Activated naive CD8-positive, alpha-beta T cell treated with anti-CD3 and anti-CD28 coated beads, Interleukin-2, amount 50 U/mL, for 16 hours (primary cell): Measurements from ENCODE around the gene PCYT2.
A peak's percentile ranks its signal among the peaks of the same experiment; 100 is the strongest.
"Not testable (repeated sequence)": the region's sequence is repeated elsewhere in the genome, so short reads cannot be mapped to it uniquely, and the experiment has no call there.

ENCODE experiments used
- DNase-seq: peaks from one replicate; pipeline ENCODE4 v3.0.0-alpha.2; 2020; ENCODE audit warnings: low read depth, low spot score

The PCYT2 gene

GRCh38 chr17:81911277-81911961 lies at the start of gene PCYT2:
TSS of gene PCYT2 (minus strand) at chr17:81911399. CDS start at chr17:81911355, 44 bp downstream.
- peak; percentile 86 for DNase-seq

- DNase-seq = no peak
Observed at GRCh38 chr17:81960130-81960958, 49.1 kb upstream of the PCYT2 start.

- DNase-seq = peak; percentile 62
Observed at GRCh38 chr17:81959362-81960129, 48.3 kb upstream of the PCYT2 start.

GRCh38 chr17:81958633-81959342 lies 47.6 kb upstream of the PCYT2 start:
- no peak for DNase-seq

- DNase-seq = no peak
Observed at GRCh38 chr17:81957691-81958432, 46.7 kb upstream of the PCYT2 start.

GRCh38 chr17:81956607-81957589 lies 45.7 kb upstream of the PCYT2 start:
- no peak for DNase-seq

- no peak for DNase-seq
Observed at GRCh38 chr17:81955756-81956544, 44.8 kb upstream of the PCYT2 start.

- DNase-seq = no peak
Observed at GRCh38 chr17:81955058-81955681, 44.0 kb upstream of the PCYT2 start.

- no peak for DNase-seq
Observed at GRCh38 chr17:81954131-81955057, 43.2 kb upstream of the PCYT2 start.

GRCh38 chr17:81953443-81953842 lies 42.2 kb upstream of the PCYT2 start:
- not testable (repeated sequence) for DNase-seq

GRCh38 chr17:81952792-81953228 lies 41.6 kb upstream of the PCYT2 start:
- no peak for DNase-seq

GRCh38 chr17:81951785-81952684 lies 40.8 kb upstream of the PCYT2 start:
- no peak for DNase-seq

GRCh38 chr17:81950501-81950900 lies 39.3 kb upstream of the PCYT2 start:
- DNase-seq = no peak

- DNase-seq = no peak
Observed at GRCh38 chr17:81948635-81949378, 37.6 kb upstream of the PCYT2 start.

- no peak for DNase-seq
Observed at GRCh38 chr17:81947189-81947588, 36.0 kb upstream of the PCYT2 start, which contains the start of gene MYADML2. TSS of gene MYADML2 (minus strand) at chr17:81947233. CDS start at chr17:81941741, 5,492 bp downstream.
